ENCODE results near the gene BET1. TPM values are rescaled to one million over a fixed set of nuclear protein-coding genes. Genes with fewer than 3 reads are reported as not detected.

Gene BET1
- total RNA-seq, 1 donor from 2014 or later, result 28.5 TPM

- no peak for TF ChIP-seq CTCF (IDR thresholded peaks at IDR 0.05; ENCODE audit: unreplicated experiment)
- Mint-ChIP-seq H3K27me3 (ENCODE audit: low read depth) (no peaks in the 10 kb centered on the region), H3K9me3 (no peaks in the 10 kb centered on the region), H3K27ac (no peak overlapping the region), H3K4me3 (no peak overlapping the region), H3K36me3 (no peaks in the 10 kb centered on the region), H3K4me1 (peaks cover 11% of the 10 kb centered on the region)
- no peak for DNase-seq (ENCODE audit: low spot score in 2 of 2, unreplicated experiment in 2 of 2)
These were observed 44.6 kb upstream of the BET1 start for GRCh38 chr7:94048755-94049154.

- Mint-ChIP-seq H3K4me1 (peaks cover 8% of the 10 kb centered on the region), H3K27me3 (ENCODE audit: low read depth) (no peaks in the 10 kb centered on the region), H3K4me3 (no peak overlapping the region), H3K36me3 (no peaks in the 10 kb centered on the region), H3K9me3 (no peaks in the 10 kb centered on the region), H3K27ac (no peak overlapping the region)
- no peak for DNase-seq (ENCODE audit: low spot score in 2 of 2, unreplicated experiment in 2 of 2)
- no peak for TF ChIP-seq CTCF (IDR thresholded peaks at IDR 0.05; ENCODE audit: unreplicated experiment)
These were observed 43.8 kb upstream of the BET1 start for GRCh38 chr7:94047956-94048355.

- H3K4me3 Mint-ChIP-seq, result no peak overlapping the region
- no peak for DNase-seq (ENCODE audit: low spot score in 2 of 2, unreplicated experiment in 2 of 2)
- H3K27ac Mint-ChIP-seq, result no peak overlapping the region
- TF ChIP-seq CTCF (IDR thresholded peaks at IDR 0.05; ENCODE audit: unreplicated experiment), result no peak
- H3K4me1 Mint-ChIP-seq, result peaks cover 9% of the 10 kb centered on the region
- H3K27me3 Mint-ChIP-seq (ENCODE audit: low read depth), result peaks cover 1% of the 10 kb centered on the region
- no peaks in the 10 kb centered on the region for H3K9me3 Mint-ChIP-seq
- H3K36me3 Mint-ChIP-seq, result no peaks in the 10 kb centered on the region
These were observed 41.4 kb upstream of the BET1 start for GRCh38 chr7:94045581-94045980.

GRCh38 chr7:94044806-94045205 lies 40.7 kb upstream of the BET1 start:
- Mint-ChIP-seq H3K27me3 (ENCODE audit: low read depth) (peaks cover 1% of the 10 kb centered on the region), H3K9me3 (no peaks in the 10 kb centered on the region)
- no peak for TF ChIP-seq CTCF (IDR thresholded peaks at IDR 0.05; ENCODE audit: unreplicated experiment)

GRCh38 chr7:94043299-94043698 lies 39.1 kb upstream of the BET1 start:
- Mint-ChIP-seq H3K4me1 (peaks cover 18% of the 10 kb centered on the region), H3K9me3 (no peaks in the 10 kb centered on the region), H3K36me3 (no peaks in the 10 kb centered on the region), H3K4me3 (no peak overlapping the region), H3K27ac (no peak overlapping the region), H3K27me3 (ENCODE audit: low read depth) (peaks cover 1% of the 10 kb centered on the region)
- TF ChIP-seq CTCF (IDR thresholded peaks at IDR 0.05; ENCODE audit: unreplicated experiment), result no peak
- DNase-seq (ENCODE audit: low spot score in 2 of 2, unreplicated experiment in 2 of 2), result no peak

More at GRCh38 chr7:94044806-94045205, 40.7 kb upstream of the BET1 start:
- H3K27ac Mint-ChIP-seq, result no peak overlapping the region
- no peaks in the 10 kb centered on the region for H3K36me3 Mint-ChIP-seq
- no peak overlapping the region for H3K4me3 Mint-ChIP-seq
- no peak for DNase-seq (ENCODE audit: low spot score in 2 of 2, unreplicated experiment in 2 of 2)
- H3K4me1 Mint-ChIP-seq, result peaks cover 12% of the 10 kb centered on the region

GRCh38 chr7:94042381-94042780 lies 38.2 kb upstream of the BET1 start:
- Mint-ChIP-seq H3K27me3 (ENCODE audit: low read depth) (peaks cover 1% of the 10 kb centered on the region), H3K9me3 (no peaks in the 10 kb centered on the region), H3K36me3 (no peaks in the 10 kb centered on the region), H3K27ac (no peak overlapping the region), H3K4me1 (peaks cover 27% of the 10 kb centered on the region), H3K4me3 (no peak overlapping the region)
- DNase-seq (ENCODE audit: low spot score in 2 of 2, unreplicated experiment in 2 of 2), result no peak
- TF ChIP-seq CTCF (IDR thresholded peaks at IDR 0.05; ENCODE audit: unreplicated experiment), result no peak

Data from mesothelial cell of epicardium (in vitro differentiated cells).